ENCODE data around the gene NR1D2.

DNA sequence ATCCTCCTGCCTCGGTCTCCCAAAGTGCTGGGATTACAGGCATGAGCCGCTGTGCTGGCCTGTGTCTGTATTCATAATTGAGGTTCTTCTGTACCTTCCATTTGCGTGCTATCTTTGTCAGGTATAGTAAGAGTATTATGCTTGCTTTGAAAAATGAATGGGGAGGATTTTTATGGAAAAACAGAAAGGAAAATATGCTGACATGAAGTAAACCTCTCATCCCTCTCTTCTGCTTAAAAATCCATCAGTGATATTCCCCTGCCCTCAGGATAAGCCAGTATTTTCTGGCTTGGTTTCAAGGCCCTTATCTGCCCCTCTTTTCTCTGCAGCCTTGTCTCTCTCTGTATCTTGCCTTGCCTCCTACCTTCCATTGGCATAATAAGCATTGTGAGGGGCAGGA, 80.7 kb downstream of the NR1D2 start:
- TF ChIP-seq POLR2AphosphoS5 (IDR thresholded peaks at IDR 0.05; ENCODE audit: borderline replicate concordance, low read depth, low read length) (no peak), EZH2 (IDR thresholded peaks at IDR 0.05) (no peak), FOXP2 (optimal IDR thresholded peaks at IDR 0.05; ENCODE audit: control extremely low read depth, extremely low read length, insufficient read depth) (no peak)

Data from SK-N-MC (cell line).